H54 (cell line): Measurements from ENCODE around the gene C16orf82.
"Not testable (repeated sequence)": the region's sequence is repeated elsewhere in the genome, so short reads cannot be mapped to it uniquely, and the experiment has no call there.

ENCODE experiments used
- DNase-seq: peaks from one replicate; pipeline ENCODE4 v3.0.0; 2011; ENCODE audit warnings: low spot score, mixed read lengths; ENCODE audit not compliant: insufficient read length
- FAIRE-seq: peaks from 3 replicates; lab custom pipeline; 2011; peaks lifted over from hg19 to GRCh38; lab: Jason Lieb, UNC
- POLR2A ChIP-seq: IDR thresholded peaks from 2 replicates; pipeline ENCODE4 v1.6.1; 2011; ENCODE audit warnings: low read depth, mild to moderate bottlenecking, low read length

The C16orf82 gene

DNA sequence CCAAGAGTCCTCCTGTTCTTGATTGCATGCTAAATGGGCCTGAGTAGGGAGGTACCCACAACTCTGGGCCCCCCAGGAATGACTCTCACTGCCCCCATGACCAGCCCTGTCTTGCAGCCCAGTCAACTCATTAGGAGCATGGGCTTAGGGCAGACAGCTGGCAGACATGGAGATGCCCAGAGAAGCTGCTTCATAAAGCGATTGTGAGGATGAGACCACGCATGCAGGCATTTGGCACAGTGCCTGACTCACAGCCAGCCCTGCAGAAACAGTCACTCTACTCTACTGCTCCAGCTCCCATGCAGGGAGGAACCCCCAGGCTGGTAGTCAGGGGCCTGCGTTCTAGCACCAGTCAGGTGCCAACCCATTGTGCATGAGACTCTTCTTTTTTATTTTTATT lies 8.4 kb upstream of the C16orf82 start:
- DNase-seq (no peak), FAIRE-seq (no peak)
- TF ChIP-seq POLR2A = no peak

DNA sequence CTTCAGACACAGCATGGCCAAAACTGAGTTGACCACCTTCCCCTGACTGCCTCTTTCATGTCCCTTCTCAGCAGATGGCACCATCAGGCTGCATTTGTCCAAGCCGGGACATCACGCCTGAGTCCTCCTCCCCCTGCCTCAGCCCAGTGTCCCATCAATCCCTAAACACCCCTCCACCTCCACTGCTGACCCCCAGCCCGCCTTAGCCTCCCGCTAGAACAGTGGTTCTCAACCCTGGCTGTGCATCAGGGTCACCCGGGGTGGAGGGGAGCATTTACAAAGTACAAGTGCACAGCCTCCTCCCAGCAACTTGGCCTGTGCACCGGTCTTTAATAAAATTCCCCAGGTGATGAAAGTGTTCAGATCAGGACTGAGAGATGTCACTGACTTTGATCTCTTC lies 4.0 kb downstream of the C16orf82 start:
- FAIRE-seq (no peak), DNase-seq (no peak)
- TF ChIP-seq POLR2A = no peak

DNA sequence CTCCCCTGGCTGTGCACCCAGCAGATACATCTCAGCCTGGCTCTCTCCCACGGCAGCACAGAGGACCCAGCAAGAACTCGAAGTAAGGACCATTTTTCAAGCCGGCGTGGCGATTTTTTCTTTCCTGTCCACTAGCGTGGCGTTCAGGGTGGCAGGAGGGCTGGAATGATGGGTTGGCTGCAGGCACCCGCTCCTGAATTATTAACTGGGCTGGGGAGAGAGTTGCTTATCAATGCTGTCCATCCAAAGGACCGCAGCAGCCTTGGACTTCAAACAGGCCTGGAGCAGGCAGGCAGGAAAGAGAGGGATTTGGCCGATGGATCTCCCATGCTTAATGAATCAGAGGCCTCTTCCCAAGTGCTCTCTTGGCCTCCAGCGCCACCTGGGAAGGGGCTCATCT lies 7.0 kb downstream of the C16orf82 start:
- DNase-seq = no peak
- FAIRE-seq = no peak
- TF ChIP-seq POLR2A = no peak

DNA sequence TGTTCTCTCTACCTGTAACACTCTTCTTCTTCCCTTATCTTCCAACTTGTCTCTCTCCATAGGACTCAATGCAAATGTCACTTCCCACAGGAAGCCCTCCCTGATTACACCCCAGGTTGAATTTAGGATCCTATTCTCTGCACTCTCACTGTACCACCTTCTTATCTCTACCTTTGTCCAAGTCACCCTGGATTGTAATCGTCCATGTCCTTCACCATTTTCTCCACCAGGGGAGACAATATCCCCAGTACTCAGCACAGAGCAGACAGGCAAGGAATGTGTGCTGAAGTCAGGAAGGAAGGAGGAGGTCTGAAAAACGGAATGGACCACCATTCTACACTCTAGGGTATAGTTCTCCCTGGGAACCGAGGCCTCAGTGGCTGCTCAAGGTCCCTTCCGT lies 14.2 kb downstream of the C16orf82 start:
- no peak for DNase-seq
- no peak for FAIRE-seq
- no peak for TF ChIP-seq POLR2A

DNA sequence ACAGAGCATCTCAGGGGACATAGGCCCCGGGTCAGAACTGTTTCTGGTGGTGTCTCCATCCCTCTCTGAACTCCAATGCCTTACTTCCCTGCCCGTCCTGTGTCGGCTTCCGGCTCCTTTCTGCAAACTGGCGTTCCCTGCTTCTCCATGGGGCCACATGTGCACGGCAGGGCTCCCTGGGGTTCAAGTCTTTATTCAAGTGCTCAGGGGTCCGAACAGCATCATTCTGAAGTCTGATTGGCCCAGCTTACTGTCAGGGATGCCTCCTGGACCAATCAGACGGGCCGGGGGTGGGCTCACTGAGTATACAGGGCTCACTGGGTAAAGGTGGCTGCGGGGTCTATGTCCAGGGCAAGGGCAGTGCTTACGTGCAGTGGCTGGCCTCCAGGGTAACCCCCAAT lies 17.1 kb downstream of the C16orf82 start:
- TF ChIP-seq POLR2A = no peak
- DNase-seq = no peak
- no peak for FAIRE-seq

DNA sequence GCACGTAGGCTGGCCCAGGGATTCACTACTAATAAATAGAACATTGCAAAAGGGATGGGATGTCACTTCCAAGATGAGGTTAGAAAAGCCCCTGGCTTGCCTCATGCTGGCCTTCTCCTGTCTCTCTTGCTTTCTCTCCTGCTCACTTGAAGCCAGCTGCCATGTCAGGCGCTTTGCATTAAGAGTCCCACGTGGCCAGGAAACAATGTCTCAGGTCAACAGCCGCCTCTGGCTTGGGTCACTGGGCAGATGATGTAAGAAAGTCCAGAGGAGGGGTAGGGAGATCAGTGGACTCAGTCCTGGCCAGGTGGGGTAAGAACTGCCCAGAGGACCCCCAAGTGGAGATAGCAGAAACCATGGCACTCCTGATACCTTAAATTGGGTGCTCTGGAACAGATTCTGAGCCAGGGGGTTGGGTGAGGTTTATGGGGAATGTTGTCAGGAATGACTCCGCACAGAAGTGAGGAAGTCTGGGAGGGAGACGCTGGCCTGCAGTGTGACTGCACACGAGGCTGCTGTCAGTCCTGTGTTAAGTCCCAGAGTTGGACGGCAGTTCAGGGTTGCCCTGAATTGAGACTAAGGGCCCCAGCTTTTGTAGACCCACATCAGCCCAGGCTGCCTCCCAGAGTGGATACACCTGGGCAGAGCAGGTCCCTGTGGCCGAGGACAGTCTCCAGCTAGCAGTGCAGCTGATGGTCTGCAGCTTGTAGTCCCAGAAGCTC lies 17.7 kb downstream of the C16orf82 start:
- DNase-seq = no peak
- no peak for FAIRE-seq
- no peak for TF ChIP-seq POLR2A

DNA sequence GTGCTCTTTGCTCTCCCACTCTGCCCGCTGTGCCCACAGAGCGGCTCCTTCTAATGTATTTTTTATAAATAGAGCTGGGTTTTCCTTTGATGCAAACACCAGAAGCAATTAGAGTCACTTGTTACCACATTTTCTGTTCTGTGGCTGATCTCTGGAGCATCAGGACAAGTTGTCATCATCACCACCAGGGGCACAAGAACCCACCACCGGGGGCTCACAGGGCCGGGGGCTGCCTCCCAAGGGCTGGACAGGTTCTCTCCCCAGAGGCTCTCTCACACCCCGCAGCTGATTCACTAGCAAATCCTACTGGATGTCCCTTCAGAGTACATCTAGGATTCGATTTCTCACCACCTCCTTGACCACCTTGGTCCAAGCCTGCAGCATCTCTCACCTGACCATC lies 18.5 kb downstream of the C16orf82 start:
- FAIRE-seq (no peak), DNase-seq (no peak)
- TF ChIP-seq POLR2A = no peak

DNA sequence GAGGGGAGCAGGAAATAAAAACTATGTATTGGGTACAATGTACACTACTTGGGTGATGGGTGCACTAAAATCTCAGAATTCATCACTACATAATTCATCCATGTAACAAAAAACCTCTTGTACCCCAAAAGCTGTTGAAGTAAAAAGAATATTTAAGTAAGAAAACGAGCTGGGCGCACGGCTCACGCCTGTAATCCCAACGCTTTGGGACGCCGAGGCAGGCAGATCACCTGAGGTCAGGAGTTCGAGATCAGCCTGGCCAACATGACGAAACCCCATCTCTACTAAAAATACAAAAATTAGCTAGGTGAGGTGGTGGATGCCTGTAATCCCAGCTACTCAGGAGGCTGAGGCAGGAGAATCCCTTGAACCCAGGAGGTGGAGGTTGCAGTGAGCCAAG lies 19.3 kb downstream of the C16orf82 start:
- DNase-seq, FAIRE-seq: not testable (repeated sequence)

DNA sequence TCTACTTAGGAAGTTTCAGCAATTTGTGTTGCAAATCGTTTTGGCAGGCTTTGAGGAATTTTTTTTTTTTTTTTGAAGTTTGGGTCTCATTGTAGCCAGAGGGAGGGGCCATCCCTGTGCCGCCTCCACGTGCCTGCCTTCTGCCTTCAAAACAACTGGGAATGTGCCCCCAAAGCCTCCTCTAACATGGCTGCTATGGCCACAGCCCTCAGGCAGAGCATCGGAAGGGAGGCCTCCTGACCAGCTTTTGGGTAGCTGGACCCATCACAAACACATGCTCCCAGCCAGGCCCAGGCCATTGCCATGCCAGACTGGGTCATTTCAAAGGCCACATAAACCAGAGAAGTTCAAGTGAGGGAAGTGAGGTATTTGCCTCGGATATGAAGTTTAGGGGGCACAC lies 21.5 kb downstream of the C16orf82 start:
- DNase-seq = no peak
- no peak for TF ChIP-seq POLR2A
- FAIRE-seq = no peak

DNA sequence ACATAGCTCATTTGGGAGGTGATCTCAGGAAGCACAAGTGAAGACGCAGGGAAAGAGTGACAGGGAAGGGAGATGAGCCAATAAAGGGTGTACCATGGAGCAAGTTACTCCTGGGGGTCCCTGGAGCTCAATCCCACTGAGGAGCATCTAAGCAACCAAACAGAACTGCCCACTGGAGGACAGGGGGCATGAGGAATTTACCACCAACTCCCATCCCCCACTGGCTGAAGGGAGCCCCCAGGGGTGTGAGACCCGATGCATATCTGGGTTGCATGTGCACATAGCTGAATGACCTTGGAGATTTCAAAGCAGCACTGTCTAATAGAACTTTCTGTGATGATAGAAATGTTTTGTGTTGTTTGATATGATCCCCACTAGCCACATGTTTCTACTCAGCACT lies 29.6 kb downstream of the C16orf82 start:
- no peak for FAIRE-seq
- TF ChIP-seq POLR2A = no peak

DNA sequence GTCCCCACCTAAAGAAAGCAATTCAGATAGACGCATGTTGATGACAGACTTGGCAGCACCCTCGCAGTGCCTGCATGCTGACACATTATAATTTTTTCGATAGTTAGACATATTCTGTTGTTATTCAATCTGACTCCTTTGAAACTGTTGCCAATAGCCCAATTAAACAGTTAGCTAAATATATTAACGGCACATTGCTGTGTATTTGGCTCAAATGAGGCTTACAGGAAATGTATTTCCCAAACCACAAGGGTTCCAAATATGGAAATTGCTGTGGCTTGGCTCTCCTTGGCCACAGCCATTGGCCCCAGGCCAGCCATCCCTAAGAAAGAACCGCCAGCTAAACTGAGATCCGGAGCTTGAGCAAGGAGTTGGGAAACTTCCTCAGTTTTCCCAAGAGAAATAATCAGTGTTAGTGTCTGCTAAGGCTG lies 31.1 kb downstream of the C16orf82 start:
- TF ChIP-seq POLR2A = no peak
- FAIRE-seq (no peak), DNase-seq (no peak)

More for the DNA sequence above, 29.6 kb downstream of the C16orf82 start:
- no peak for DNase-seq

DNA sequence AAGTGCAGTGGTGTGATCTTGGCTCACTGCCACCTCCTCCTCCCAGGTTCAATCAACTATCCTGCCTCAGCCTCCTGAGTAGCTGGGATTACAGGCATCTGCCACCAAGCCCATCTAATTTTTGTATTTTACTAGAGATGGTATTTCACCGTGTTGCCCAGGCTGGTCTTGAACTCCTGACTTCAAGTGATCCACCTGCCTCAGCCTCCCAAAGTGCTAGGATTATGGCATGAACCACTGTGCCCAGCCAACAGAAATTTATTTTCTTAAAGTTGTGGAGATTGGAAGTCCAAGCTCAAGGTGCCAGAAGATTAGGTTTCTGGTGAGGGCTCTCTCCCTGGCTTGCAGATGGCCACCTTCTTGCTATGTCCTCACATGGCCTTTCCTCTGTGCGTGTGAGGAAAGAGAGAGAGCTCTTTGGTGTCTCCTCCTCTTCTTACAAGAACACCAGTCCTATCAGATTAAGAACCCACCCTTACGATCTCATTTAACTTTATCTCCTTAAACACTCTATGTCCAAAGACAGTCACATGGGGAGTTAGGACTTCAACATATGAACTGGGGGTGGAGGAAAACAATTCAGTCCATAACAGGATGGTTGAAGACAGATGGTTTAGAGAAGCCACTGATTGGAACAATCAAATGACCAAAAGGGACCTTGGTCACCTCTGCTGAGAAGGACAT lies 31.8 kb downstream of the C16orf82 start:
- TF ChIP-seq POLR2A = no peak
- no peak for DNase-seq
- FAIRE-seq = no peak

DNA sequence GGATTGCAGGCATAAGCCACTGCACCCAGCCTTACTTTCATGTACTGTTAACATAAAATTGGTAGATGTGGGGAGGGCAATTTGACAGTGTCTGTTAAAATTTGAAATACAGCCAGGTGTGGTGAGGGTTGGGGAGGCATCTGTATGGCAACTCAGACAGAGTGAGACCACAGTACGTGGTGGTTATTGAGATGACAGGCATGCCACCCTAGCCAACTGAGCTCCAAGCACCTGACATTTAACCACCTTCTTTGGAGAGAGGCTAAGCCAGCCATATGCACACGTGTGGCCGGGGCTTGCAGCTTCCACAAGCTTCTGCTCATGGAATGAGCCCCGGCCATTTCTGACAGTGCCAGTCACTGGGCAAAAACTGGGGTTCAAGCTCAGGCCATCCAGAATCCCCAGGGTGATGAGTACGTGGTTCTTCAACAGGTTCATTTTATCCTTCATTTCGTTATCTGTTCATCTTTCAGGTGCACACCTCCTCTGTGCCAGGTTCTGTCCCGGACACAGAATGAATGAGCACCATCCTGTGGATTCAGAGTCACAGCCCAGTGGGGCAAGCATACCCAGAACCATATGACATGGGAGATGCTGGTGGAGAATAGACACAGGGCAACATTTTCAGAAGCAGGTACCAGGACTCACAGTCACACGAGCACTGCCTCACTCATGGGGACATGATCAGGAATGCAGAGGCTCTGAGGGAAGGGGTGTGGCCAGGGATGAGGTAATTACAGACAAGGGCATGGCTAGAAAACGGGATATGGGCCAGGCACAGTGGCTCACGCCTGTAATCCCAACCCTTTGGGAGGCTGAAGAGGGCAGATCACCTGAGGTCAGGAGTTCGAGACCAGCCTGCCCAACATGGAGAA lies 36.2 kb downstream of the C16orf82 start:
- DNase-seq (no peak), FAIRE-seq (no peak)
- TF ChIP-seq POLR2A = no peak

DNA sequence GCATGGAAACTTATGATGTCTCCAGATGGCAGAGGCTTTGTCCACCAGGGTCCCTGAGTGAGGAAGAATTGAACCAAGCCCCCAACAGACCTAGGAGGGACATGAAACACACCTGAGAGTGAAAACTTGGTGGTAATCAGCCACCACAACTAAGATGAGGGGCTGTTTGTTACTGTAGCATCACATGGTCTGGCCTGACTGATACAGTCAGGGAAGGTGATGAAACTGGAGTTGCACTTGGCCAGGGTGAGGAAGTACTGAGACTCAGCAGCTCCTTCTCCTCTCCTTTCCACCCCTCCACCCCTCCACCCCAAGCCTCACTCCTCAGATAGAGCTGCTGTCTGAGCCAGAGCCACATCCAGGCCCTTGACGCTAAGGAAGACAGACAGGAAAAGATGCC lies 37.2 kb downstream of the C16orf82 start:
- no peak for DNase-seq
- FAIRE-seq = no peak
- TF ChIP-seq POLR2A = no peak
